ENCODE measurements around the gene GSTCD. TPM values are rescaled to one million over a fixed set of nuclear protein-coding genes. Genes with fewer than 3 reads are reported as not detected.

Gene GSTCD
- total RNA-seq, 4 donors from 2014 or later = 8.2 to 33.5 (median 15.3) TPM

DNA sequence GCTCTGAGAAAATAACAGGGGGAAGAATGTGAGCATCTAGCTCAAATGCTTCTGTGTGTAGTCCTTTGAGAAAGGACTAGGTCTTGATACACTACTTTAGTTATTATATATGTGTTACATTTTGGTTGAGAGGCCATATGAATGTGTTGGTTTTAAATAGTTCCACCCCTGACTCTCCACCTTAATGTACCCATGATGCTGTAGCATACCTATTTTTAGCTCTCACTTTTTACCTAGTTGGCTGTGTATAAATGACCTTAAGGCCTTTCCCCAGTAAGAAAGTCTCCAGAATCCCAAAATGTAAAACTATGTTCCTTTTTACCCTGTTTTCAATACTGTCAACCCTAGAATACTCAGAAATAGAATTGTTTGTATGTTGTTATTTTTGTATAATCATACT, 166.6 kb downstream of the GSTCD start:
- H3K4me3 ChIP-seq = no peak overlapping the region
- no peak overlapping the region for H3K27ac ChIP-seq
- no peak for DNase-seq
- TF ChIP-seq, protein P1, sequence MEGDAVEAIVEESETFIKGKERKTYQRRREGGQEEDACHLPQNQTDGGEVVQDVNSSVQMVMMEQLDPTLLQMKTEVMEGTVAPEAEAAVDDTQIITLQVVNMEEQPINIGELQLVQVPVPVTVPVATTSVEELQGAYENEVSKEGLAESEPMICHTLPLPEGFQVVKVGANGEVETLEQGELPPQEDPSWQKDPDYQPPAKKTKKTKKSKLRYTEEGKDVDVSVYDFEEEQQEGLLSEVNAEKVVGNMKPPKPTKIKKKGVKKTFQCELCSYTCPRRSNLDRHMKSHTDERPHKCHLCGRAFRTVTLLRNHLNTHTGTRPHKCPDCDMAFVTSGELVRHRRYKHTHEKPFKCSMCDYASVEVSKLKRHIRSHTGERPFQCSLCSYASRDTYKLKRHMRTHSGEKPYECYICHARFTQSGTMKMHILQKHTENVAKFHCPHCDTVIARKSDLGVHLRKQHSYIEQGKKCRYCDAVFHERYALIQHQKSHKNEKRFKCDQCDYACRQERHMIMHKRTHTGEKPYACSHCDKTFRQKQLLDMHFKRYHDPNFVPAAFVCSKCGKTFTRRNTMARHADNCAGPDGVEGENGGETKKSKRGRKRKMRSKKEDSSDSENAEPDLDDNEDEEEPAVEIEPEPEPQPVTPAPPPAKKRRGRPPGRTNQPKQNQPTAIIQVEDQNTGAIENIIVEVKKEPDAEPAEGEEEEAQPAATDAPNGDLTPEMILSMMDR (IDR thresholded peaks at IDR 0.05) = no peak
- no peak for TF ChIP-seq POLR2A (IDR thresholded peaks at IDR 0.05)
- no peaks in the 10 kb centered on the region for H3K36me3 ChIP-seq
- H3K9me3 ChIP-seq = no peaks in the 10 kb centered on the region
- H3K27me3 ChIP-seq = no peaks in the 10 kb centered on the region
- intact Hi-C loops (cut with DNase I; ENCODE audit: low total_unique reads) = no loop called here
- no peaks in the 10 kb centered on the region for H3K4me1 ChIP-seq

DNA sequence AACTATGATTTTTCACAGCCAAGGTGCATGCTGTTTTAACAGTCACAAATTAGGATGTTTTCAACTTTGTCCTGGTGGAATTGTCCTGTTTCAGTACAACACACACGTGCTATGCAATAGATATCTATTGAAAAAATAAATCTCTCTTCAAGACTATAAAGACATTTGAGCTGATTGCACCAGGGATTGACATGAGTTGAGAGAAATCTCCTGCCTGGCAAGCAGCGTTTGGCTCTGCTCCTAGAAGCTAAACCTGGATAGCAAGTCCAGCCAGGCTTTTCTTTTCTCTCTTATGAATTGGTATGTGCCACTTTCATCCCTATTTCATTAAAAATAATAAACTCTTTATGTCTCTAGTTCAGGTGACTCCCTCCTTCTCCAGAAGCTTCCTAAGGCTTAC, 170.1 kb downstream of the GSTCD start:
- Histone ChIP-seq H3K27ac (no peak overlapping the region), H3K36me3 (no peaks in the 10 kb centered on the region), H3K4me3 (no peak overlapping the region), H3K27me3 (no peaks in the 10 kb centered on the region), H3K9me3 (no peaks in the 10 kb centered on the region), H3K4me1 (no peaks in the 10 kb centered on the region)
- no peak for TF ChIP-seq POLR2A (IDR thresholded peaks at IDR 0.05)
- TF ChIP-seq, protein P1 (IDR thresholded peaks at IDR 0.05) = no peak
- DNase-seq = no peak
- intact Hi-C loops (cut with DNase I; ENCODE audit: low total_unique reads) = no loop called here

DNA sequence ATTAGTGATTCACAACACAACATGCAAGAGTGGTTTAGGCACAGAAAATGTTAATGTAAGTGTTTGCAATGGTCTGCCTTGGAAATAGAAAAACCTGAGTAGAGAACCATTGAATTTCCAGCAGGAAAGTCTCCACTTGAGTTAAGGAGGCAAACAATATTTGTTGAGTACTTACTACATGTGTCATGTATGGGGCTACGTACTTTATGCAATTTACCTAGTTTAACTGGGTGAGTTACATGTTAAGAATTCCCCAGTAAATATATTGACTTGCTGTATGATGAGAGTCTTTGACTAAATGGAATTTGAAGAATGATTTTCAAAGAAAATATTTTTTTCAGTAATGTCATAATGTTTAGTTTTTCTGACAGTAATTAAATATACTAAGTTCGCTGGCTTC, 178.9 kb downstream of the GSTCD start:
- intact Hi-C loops (cut with DNase I; ENCODE audit: low total_unique reads) = no loop called here
- H3K27ac ChIP-seq = no peak overlapping the region

DNA sequence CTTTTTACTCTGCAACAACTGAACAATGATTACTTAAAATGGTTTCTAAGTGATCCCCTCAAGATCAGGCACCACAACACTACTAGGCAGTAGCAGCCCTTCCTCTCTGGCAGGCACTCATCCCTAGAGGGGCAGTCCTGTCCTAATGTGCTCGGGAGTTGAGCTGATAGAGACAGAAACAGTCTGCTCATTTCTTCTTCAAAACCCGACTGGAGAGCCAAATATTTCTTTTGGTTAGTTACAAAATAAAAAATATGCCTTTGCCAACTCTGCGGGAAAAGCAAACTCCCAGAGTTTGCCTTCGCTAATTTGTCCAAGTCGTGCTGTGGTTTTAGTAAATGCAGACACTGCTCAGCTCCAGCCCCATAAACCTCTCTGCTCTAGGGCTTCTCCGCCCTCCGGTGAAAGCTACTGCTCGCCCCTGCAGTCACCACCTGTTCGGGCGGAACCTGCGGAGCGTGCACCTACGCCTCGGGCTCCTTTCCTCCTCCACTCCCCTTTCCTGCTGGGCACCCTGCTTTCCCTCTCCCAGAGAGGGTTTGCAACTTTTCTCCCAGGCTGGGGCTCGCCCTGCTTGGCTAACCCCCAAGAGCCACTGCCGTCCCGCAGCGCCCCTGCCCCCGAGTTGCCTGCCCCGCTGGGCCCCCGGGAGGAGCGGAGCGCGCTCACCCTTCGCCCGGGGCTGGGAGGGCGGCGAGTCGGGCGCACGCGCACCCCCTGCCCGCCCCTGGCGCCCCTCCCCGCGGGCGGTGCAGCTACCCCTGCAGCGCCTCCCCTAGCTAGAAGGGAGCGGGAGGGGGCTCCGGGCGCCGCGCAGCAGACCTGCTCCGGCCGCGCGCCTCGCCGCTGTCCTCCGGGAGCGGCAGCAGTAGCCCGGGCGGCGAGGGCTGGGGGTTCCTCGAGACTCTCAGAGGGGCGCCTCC, 186.3 kb downstream of the GSTCD start, which contains the start of gene NPNT:
TSS of gene NPNT (plus strand) at position 812 of the 923 bp plus-strand sequence. CDS start 182 bp downstream, outside the sequence.
- H3K27me3 ChIP-seq = no peaks in the 10 kb centered on the region
- peak within 1 kb of the TSS; percentile 38 to 40 for H3K4me3 ChIP-seq
- H3K9me3 ChIP-seq = no peaks in the 10 kb centered on the region
- H3K27ac ChIP-seq = peak within 1 kb of the TSS; percentile 45 to 67
- no peaks in the 10 kb centered on the region for H3K4me1 ChIP-seq
- no peaks in the 10 kb centered on the region for H3K36me3 ChIP-seq
- intact Hi-C loops (cut with DNase I; ENCODE audit: low total_unique reads) = no loop called here
- TF ChIP-seq, protein P1 (IDR thresholded peaks at IDR 0.05) = no peak
- TF ChIP-seq POLR2A (IDR thresholded peaks at IDR 0.05) = peak in 1 of 2 donors; percentile 38
- peak in 1 of 2 donors; percentile 15 for DNase-seq

More for the DNA sequence above, 178.9 kb downstream of the GSTCD start:
- Histone ChIP-seq H3K4me3 (no peak overlapping the region), H3K4me1 (no peaks in the 10 kb centered on the region), H3K27me3 (no peaks in the 10 kb centered on the region), H3K36me3 (no peaks in the 10 kb centered on the region), H3K9me3 (no peaks in the 10 kb centered on the region)
- TF ChIP-seq POLR2A (IDR thresholded peaks at IDR 0.05) = no peak
- TF ChIP-seq, protein P1 (IDR thresholded peaks at IDR 0.05) = no peak
- DNase-seq = no peak
